Endothelial cell of umbilical vein (primary cell): ENCODE measurements around the gene RESP18. TPM values are rescaled to one million over a fixed set of nuclear protein-coding genes. Genes with fewer than 3 reads are reported as not detected.

ENCODE experiments used
- BruUV-seq: library from RNA; stranded (reverse); fragments of 400-500 nt; replicated peaks from 2 replicates; lab custom pipeline; 2021; lab: Mats Ljungman, UMichigan
- CTCF ChIA-PET: fragments of 300-600, 350-600 bp; sonication (Branson Sonifier 250); formaldehyde crosslinking; loops from one replicate; lab custom pipeline; 2021; ENCODE audit warnings: antibody characterized with exemption, inconsistent platforms; lab: Charles Lee
- POLR2A ChIA-PET: fragments of 300-600, 350-600 bp; sonication (Branson Sonifier 250); formaldehyde crosslinking; loops from one replicate; lab custom pipeline; 2021; ENCODE audit warnings: antibody characterized with exemption, inconsistent platforms; lab: Charles Lee
- DNase-seq: peaks from one replicate; pipeline ENCODE4 v3.0.0-alpha.2; 2011; ENCODE audit warnings: low read depth, low spot score
- FAIRE-seq: peaks from 2 replicates; lab custom pipeline; 2011; peaks lifted over from hg19 to GRCh38; lab: Jason Lieb, UNC
- H2AFZ ChIP-seq: 2 replicates; pipeline ENCODE4 v1.6.0; 2012; ENCODE audit warnings: low read depth, low read length, control low read depth, inconsistent platforms
- H3K27ac ChIP-seq: 2 replicates; pipeline ENCODE4 v1.5.1; 2011; ENCODE audit warnings: low read depth, mild to moderate bottlenecking, control low read depth, low read length, moderate library complexity; ENCODE audit not compliant: insufficient read depth
- H3K27me3 ChIP-seq, 2 experiments: 2 replicates each; pipeline versions ENCODE4 v1.6.0 to v1.6.1; 2011; ENCODE audit warnings: low read length in 2 of 2, mixed read lengths in 1 of 2; ENCODE audit not compliant: control insufficient read depth in 2 of 2, insufficient read depth in 2 of 2
- H3K36me3 ChIP-seq, 2 experiments: 2 replicates in 1 of 2; 3 replicates in 1 of 2; pipeline ENCODE4 v1.5.1; 2011; ENCODE audit warnings: low read length in 2 of 2, mild to moderate bottlenecking in 1 of 2, moderate library complexity in 1 of 2; ENCODE audit not compliant: control insufficient read depth in 2 of 2, insufficient read depth in 2 of 2; ENCODE audit errors: extremely low read depth in 1 of 2
- H3K4me1 ChIP-seq: 3 replicates; pipeline ENCODE4 v1.5.1; 2011; ENCODE audit warnings: mild to moderate bottlenecking, low read length; ENCODE audit not compliant: control insufficient read depth, insufficient read depth; ENCODE audit errors: extremely low read depth
- H3K4me2 ChIP-seq: 2 replicates; pipeline ENCODE4 v1.6.1; 2011; ENCODE audit warnings: low read length, control low read depth, mixed read lengths; ENCODE audit not compliant: insufficient read depth
- H3K4me3 ChIP-seq, 3 experiments: fragments of 200-600 bp in 1 of 3; sonication (generic), shearing (Covaris generic) in 1 of 3; replicated peaks in 1 of 3; 2 replicates each; pipeline ENCODE4 v1.5.1; 2011 to 2016; ENCODE audit warnings: control low read depth in 3 of 3, low read length in 3 of 3, mild to moderate bottlenecking in 2 of 3, inconsistent platforms in 1 of 3, low read depth in 1 of 3, moderate library complexity in 1 of 3; ENCODE audit not compliant: insufficient read depth in 1 of 3
- H3K79me2 ChIP-seq: 2 replicates; pipeline ENCODE4 v1.6.0; 2012; ENCODE audit warnings: low read length, inconsistent platforms; ENCODE audit not compliant: control insufficient read depth, insufficient read depth
- H3K9ac ChIP-seq: replicated peaks from 2 replicates; pipeline ENCODE3; 2011; ENCODE audit warnings: low read length, control low read depth; ENCODE audit not compliant: insufficient read depth; ENCODE audit errors: extremely low read depth
- H3K9me1 ChIP-seq: replicated peaks from 3 replicates; pipeline ENCODE4 v1.6.0; 2011; ENCODE audit warnings: mild to moderate bottlenecking, low read length; ENCODE audit not compliant: control insufficient read depth, insufficient read depth; ENCODE audit errors: extremely low read depth
- H3K9me3 ChIP-seq: replicated peaks from 2 replicates; pipeline ENCODE4 v1.5.1; 2012; ENCODE audit warnings: low read length, inconsistent platforms; ENCODE audit not compliant: control insufficient read depth, insufficient read depth
- H4K20me1 ChIP-seq: replicated peaks from 2 replicates; pipeline ENCODE3; 2011; ENCODE audit warnings: mild to moderate bottlenecking, low read length; ENCODE audit not compliant: control insufficient read depth, insufficient read depth; ENCODE audit errors: extremely low read depth
- CTCF ChIP-seq, 2 donors: IDR thresholded peaks; 1 replicate in 1 of 2; 2 replicates in 1 of 2; pipeline ENCODE4 v1.5.1; 2011; ENCODE audit warnings: low read length in 2 of 2, mild to moderate bottlenecking in 2 of 2, moderate library complexity in 2 of 2, control low read depth in 1 of 2, inconsistent platforms in 1 of 2, low read depth in 1 of 2; ENCODE audit not compliant: insufficient read depth in 1 of 2; ENCODE audit errors: extremely low read depth in 1 of 2
- EZH2 ChIP-seq: IDR thresholded peaks from 2 replicates; pipeline ENCODE4 v1.6.1; 2012; ENCODE audit warnings: borderline replicate concordance, low read depth, mild to moderate bottlenecking, moderate library complexity, low read length, inconsistent platforms; ENCODE audit not compliant: severe bottlenecking
- FOS ChIP-seq: IDR thresholded peaks from 2 replicates; pipeline ENCODE4 v1.6.1; 2011; ENCODE audit warnings: mild to moderate bottlenecking, low read length, moderate library complexity, borderline replicate concordance; ENCODE audit not compliant: insufficient read depth
- GATA2 ChIP-seq: IDR thresholded peaks from 2 replicates; pipeline ENCODE4 v1.7.0; 2011; ENCODE audit warnings: low read depth, mild to moderate bottlenecking, moderate library complexity, mixed read lengths, low read length; ENCODE audit not compliant: insufficient read length, insufficient read depth
- JUN ChIP-seq: IDR thresholded peaks from 2 replicates; pipeline ENCODE4 v1.6.1; 2011; ENCODE audit warnings: borderline replicate concordance, low read depth; ENCODE audit not compliant: insufficient read length, insufficient read depth
- MAX ChIP-seq: IDR thresholded peaks from 2 replicates; pipeline ENCODE4 v1.6.1; 2011; ENCODE audit not compliant: insufficient read depth, insufficient read length
- MYC ChIP-seq: IDR thresholded peaks from one replicate; pipeline ENCODE4 v1.6.1; 2011; ENCODE audit warnings: mild to moderate bottlenecking, low read depth, low read length
- POLR2A ChIP-seq: IDR thresholded peaks from 2 replicates; pipeline ENCODE4 v1.6.1; 2012; ENCODE audit warnings: low read depth, mild to moderate bottlenecking, control low read depth, low read length
- POLR2AphosphoS5 ChIP-seq: IDR thresholded peaks from 2 replicates; pipeline ENCODE4 v1.6.1; 2012; ENCODE audit warnings: low read depth, mild to moderate bottlenecking, control low read depth, low read length, moderate library complexity; ENCODE audit not compliant: insufficient read depth
- dilution Hi-C: fragments of 300-500 bp; cut with MboI; formaldehyde crosslinking; loops from one replicate; pipeline ENCODE4 v1.15.0; 2019; ENCODE audit warnings: low sequenced_read_pairs; ENCODE audit not compliant: extremely low pct_ligation_motif_present
- intact Hi-C: fragments of 100-400 bp; cut with micrococcal nuclease; formaldehyde crosslinking; loops from one replicate; pipeline ENCODE4 v1.10.0; 2022
- polyA plus RNA-seq, 4 experiments: library from polyadenylated mRNA; depleted of rRNA in 3 of 4; stranded (reverse) in 3 of 4; unstranded in 1 of 4; fragments of >200 nt; gene quantifications; 2 replicates each; pipeline versions ENCODE4 v1.2.1 to v1.2.3, GENCODE V29; 2011 to 2012; ENCODE audit warnings: missing spikeins in 1 of 4
- total RNA-seq: library from RNA; stranded (reverse); gene quantifications from 2 replicates; pipeline ENCODE4 v1.2.3, GENCODE V29; 2021

Gene RESP18
- total and polyA plus RNA-seq, 2 donors (not counting 3 experiments of a cell fraction or from before 2014, with no cell fraction given): not detected

GRCh38 chr2:219284501-219285372 lies 47.8 kb downstream of the RESP18 start:
- Histone ChIP-seq H3K4me2 (no peak overlapping the region), H3K4me3 (no peak overlapping the region), H3K79me2 (no peaks in the 10 kb centered on the region), H2AFZ (no peak overlapping the region), H3K27ac (no peak overlapping the region), H3K27me3 (no peaks in the 10 kb centered on the region), H3K9me3 (no peaks in the 10 kb centered on the region), H4K20me1 (no peaks in the 10 kb centered on the region), H3K9me1 (no peaks in the 10 kb centered on the region), H3K9ac (no peak overlapping the region), H3K36me3 (peaks cover 0 to 21% of the 10 kb centered on the region in 2 experiments), H3K4me1 (peaks cover 6% of the 10 kb centered on the region)
- DNase-seq: no peak
- CTCF ChIA-PET: interaction anchor here (12.6 kb wide), 1 partner anchor 10 kb away, joined by 253 read pairs; no protein-coding TSS in a partner anchor
- TF ChIP-seq MYC (no peak), CTCF (IDR thresholded peaks at IDR 0.05; ENCODE audit: extremely low read depth in 1 of 2, insufficient read depth in 1 of 2, low read depth in 1 of 2, low read length in 2 of 2) (no peak), JUN (no peak), POLR2A (no peak), EZH2 (no peak), GATA2 (no peak), POLR2AphosphoS5 (no peak), FOS (no peak), MAX (no peak)
- no peak for FAIRE-seq
- no TSS peak for BruUV-seq
- intact Hi-C loops: no loop called here
- dilution Hi-C loops: no loop called here
- POLR2A ChIA-PET: no interaction called here
